Natural killer cell (primary cell): ENCODE data around the gene SH3BP5. TPM values are rescaled to one million over a fixed set of nuclear protein-coding genes. Genes with fewer than 3 reads are reported as not detected.
A peak's percentile ranks its signal among the peaks of the same experiment; 100 is the strongest.

Experiments used
- ATAC-seq, 3 donors: fragments of 150-1000 bp in 2 of 3; fragments of 200-7000 bp in 1 of 3; cut with Tn5 transposase; 1 replicate in 1 of 3; 2 replicates in 2 of 3; pipeline ENCODE4 v1.10.0; 2021; ENCODE audit warnings: mild to moderate bottlenecking in 2 of 3, moderate library complexity in 2 of 3
- DNase-seq, 2 donors: peaks; one replicate each; pipeline versions ENCODE4 v3.0.0 to v3.0.0-alpha.2; 2013 to 2021; ENCODE audit warnings: mixed read lengths in 1 of 2
- H3K27ac ChIP-seq: one replicate; pipeline ENCODE4 v1.5.1; 2013; ENCODE audit warnings: mild to moderate bottlenecking, low read length
- H3K27me3 ChIP-seq: one replicate; pipeline ENCODE4 v1.6.1; 2013; ENCODE audit warnings: low read length; ENCODE audit not compliant: control insufficient read depth, insufficient read depth
- H3K36me3 ChIP-seq: one replicate; pipeline ENCODE4 v1.6.1; 2013; ENCODE audit warnings: low read length; ENCODE audit not compliant: control insufficient read depth, insufficient read depth
- H3K4me1 ChIP-seq: one replicate; pipeline ENCODE4 v1.6.1; 2013; ENCODE audit warnings: low read length; ENCODE audit not compliant: control insufficient read depth, insufficient read depth
- H3K4me3 ChIP-seq: one replicate; pipeline ENCODE4 v1.5.1; 2013; ENCODE audit warnings: low read length
- H3K9me3 ChIP-seq: one replicate; pipeline ENCODE4 v1.6.1; 2013; ENCODE audit warnings: low read length; ENCODE audit not compliant: control insufficient read depth, insufficient read depth
- H3K27ac Mint-ChIP-seq, 2 donors: one replicate each; pipeline ENCODE4 v1.8.0; 2022; ENCODE audit warnings: mild to moderate bottlenecking in 2 of 2, mixed read lengths in 2 of 2, moderate library complexity in 1 of 2
- H3K27me3 Mint-ChIP-seq, 2 donors: one replicate each; pipeline ENCODE4 v1.8.0; 2022; ENCODE audit warnings: low read depth in 2 of 2, mixed read lengths in 2 of 2
- H3K36me3 Mint-ChIP-seq: one replicate; pipeline ENCODE4 v1.8.0; 2022; ENCODE audit warnings: mixed read lengths
- H3K4me1 Mint-ChIP-seq, 2 donors: one replicate each; pipeline ENCODE4 v1.8.0; 2022; ENCODE audit warnings: mixed read lengths in 2 of 2
- H3K4me3 Mint-ChIP-seq: one replicate; pipeline ENCODE4 v1.8.0; 2022; ENCODE audit warnings: mild to moderate bottlenecking, moderate library complexity, mixed read lengths
- H3K9me3 Mint-ChIP-seq, 2 donors: one replicate each; pipeline ENCODE4 v1.8.0; 2022; ENCODE audit warnings: mixed read lengths in 2 of 2
- CTCF ChIP-seq: fragments of 200-600 bp; IDR thresholded peaks from one replicate; pipeline ENCODE4 v1.8.0; 2022; ENCODE audit warnings: antibody characterized with exemption
- WGBS: methylation state at CpG from one replicate; pipeline ENCODE4 v1.1.7; 2013; ENCODE audit warnings: missing lambda C conversion rate; ENCODE audit not compliant: insufficient coverage; 5-methylcytosine and 5-hydroxymethylcytosine counted together
- intact Hi-C: fragments of 100-400 bp; cut with micrococcal nuclease; formaldehyde crosslinking; loops from one replicate; pipeline ENCODE4 v1.14.2; 2022
- total RNA-seq, 4 donors: library from RNA; stranded (reverse); fragments of 120-200 nt in 1 of 4; gene quantifications; one replicate each; pipeline versions ENCODE4 v1.2.3 to v1.2.4, GENCODE V29; 2013 to 2022

Gene SH3BP5
- total RNA-seq, 3 donors from 2014 or later (not counting 1 experiment from before 2014, with no cell fraction given): 89.4 to 129 (median 91.0) TPM

- ATAC-seq (peak in 2 of 3 donors; percentile 24 to 35), DNase-seq (no peak)
- H3K4me3 ChIP-seq: peak overlapping the region; percentile 33
- Mint-ChIP-seq H3K27me3 (no peaks in the 10 kb centered on the region), H3K4me1 (peaks cover 65 to 77% of the 10 kb centered on the region in 2 donors), H3K27ac (peak overlapping the region; percentile 87), H3K4me3 (peak overlapping the region; percentile 98), H3K36me3 (no peaks in the 10 kb centered on the region), H3K9me3 (no peaks in the 10 kb centered on the region)
- peaks cover 21% of the 10 kb centered on the region for H3K36me3 ChIP-seq
- H3K27me3 ChIP-seq: no peaks in the 10 kb centered on the region
- H3K9me3 ChIP-seq: no peaks in the 10 kb centered on the region
- no peak for TF ChIP-seq CTCF
- peaks cover 74% of the 10 kb centered on the region for H3K4me1 ChIP-seq
- peak overlapping the region; percentile 54 for H3K27ac ChIP-seq
- WGBS: 71% methylated on average over 13 of the region's 13 CpGs
- intact Hi-C loops: loop anchor here (5.0 kb wide), 1 partner anchor 36 kb away; no protein-coding TSS in a partner anchor
Measured at GRCh38 chr3:15303728-15304127, 28.7 kb downstream of the SH3BP5 start.

- Histone ChIP-seq H3K4me3 (peak overlapping the region; percentile 33), H3K9me3 (no peaks in the 10 kb centered on the region), H3K36me3 (peaks cover 26% of the 10 kb centered on the region), H3K27ac (peak overlapping the region; percentile 54), H3K4me1 (peaks cover 75% of the 10 kb centered on the region), H3K27me3 (no peaks in the 10 kb centered on the region)
- ATAC-seq (no peak), DNase-seq (no peak)
- intact Hi-C loops: loop anchor here (5.0 kb wide), 1 partner anchor 36 kb away; no protein-coding TSS in a partner anchor
- no peak for TF ChIP-seq CTCF
- H3K36me3 Mint-ChIP-seq: no peaks in the 10 kb centered on the region
- peak overlapping the region; percentile 87 for H3K27ac Mint-ChIP-seq
- 65% methylated on average over 8 of the region's 8 CpGs for WGBS
- H3K9me3 Mint-ChIP-seq: no peaks in the 10 kb centered on the region
- H3K27me3 Mint-ChIP-seq: no peaks in the 10 kb centered on the region
- peaks cover 65 to 77% of the 10 kb centered on the region in 2 donors for H3K4me1 Mint-ChIP-seq
- H3K4me3 Mint-ChIP-seq: peak overlapping the region; percentile 98
Measured at GRCh38 chr3:15303216-15303615, 29.2 kb downstream of the SH3BP5 start.

- no peaks in the 10 kb centered on the region for H3K9me3 Mint-ChIP-seq
- peaks cover 26% of the 10 kb centered on the region for H3K36me3 ChIP-seq
- H3K36me3 Mint-ChIP-seq: no peaks in the 10 kb centered on the region
- intact Hi-C loops: loop anchor here (5.0 kb wide), 1 partner anchor 34 kb away; no protein-coding TSS in a partner anchor
- ATAC-seq: no peak
- no peak overlapping the region for H3K27ac ChIP-seq
- H3K4me3 ChIP-seq: no peak overlapping the region
- H3K4me1 Mint-ChIP-seq: peaks cover 76 to 87% of the 10 kb centered on the region in 2 donors
- DNase-seq: no peak
- H3K27ac Mint-ChIP-seq: peak overlapping the region; percentile 87
- H3K4me1 ChIP-seq: peaks cover 85% of the 10 kb centered on the region
- no peak for TF ChIP-seq CTCF
- no peaks in the 10 kb centered on the region for H3K27me3 Mint-ChIP-seq
- WGBS: 96% methylated on average over 7 of the region's 7 CpGs
- no peaks in the 10 kb centered on the region for H3K9me3 ChIP-seq
- no peaks in the 10 kb centered on the region for H3K27me3 ChIP-seq
- peak overlapping the region; percentile 98 for H3K4me3 Mint-ChIP-seq
Measured at GRCh38 chr3:15301761-15302160, 30.6 kb downstream of the SH3BP5 start.
